ENCODE measurements around the gene LCMT2. TPM values are rescaled to one million over a fixed set of nuclear protein-coding genes. Genes with fewer than 3 reads are reported as not detected.

LCMT2 gene
- polyA plus RNA-seq, 1 donor (not counting 4 experiments of a cell fraction or from before 2014, with no cell fraction given) = 14.0 TPM

DNA sequence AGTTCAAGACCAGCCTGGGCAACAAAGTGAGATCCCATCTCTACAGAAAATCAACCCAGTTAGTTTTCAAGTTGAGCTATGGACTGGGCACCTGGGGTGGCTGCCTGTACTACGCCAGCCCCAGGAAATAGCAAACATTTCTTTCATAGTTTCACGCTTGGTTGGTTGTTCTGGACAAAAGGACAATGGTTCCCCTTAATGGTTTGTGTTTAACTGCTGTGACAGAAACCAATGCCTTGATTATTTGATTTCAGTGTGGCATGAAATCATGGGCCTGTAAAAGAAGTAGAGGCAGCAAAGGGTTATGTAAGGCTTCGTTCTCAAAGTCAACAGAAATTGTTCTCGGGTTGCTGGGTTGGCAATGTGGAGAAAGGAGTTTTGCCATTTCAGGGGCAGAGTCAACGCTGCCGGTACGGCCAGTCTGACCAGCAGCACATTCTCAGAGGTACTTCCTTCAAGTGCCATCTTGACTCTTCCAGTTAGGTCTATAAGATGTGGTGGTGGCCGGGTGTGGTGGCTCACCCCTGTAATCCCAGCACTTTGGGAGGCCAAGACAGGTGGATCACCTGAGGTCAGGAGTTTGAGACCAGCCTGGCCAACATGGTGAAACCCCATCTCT is 12.7 kb downstream of the LCMT2 start:
- Histone ChIP-seq H3K9me3 (ENCODE audit: control insufficient read depth, low read depth, low read length) (no peaks in the 10 kb centered on the region), H4K20me1 (ENCODE audit: control insufficient read depth, extremely low read depth, insufficient read depth, low read length) (no peaks in the 10 kb centered on the region), H3K36me3 (ENCODE audit: control insufficient read depth in 2 of 2, extremely low read depth in 1 of 2, insufficient read depth in 2 of 2, low read length in 2 of 2) (no peaks in the 10 kb centered on the region), H3K4me2 (ENCODE audit: control insufficient read depth, extremely low read depth, insufficient read depth, low read depth, low read length) (no peak overlapping the region), H3K9ac (ENCODE audit: control insufficient read depth, extremely low read depth, insufficient read depth, low read length) (no peak overlapping the region), H3K4me1 (ENCODE audit: control insufficient read depth, extremely low read depth, insufficient read depth, low read length) (no peaks in the 10 kb centered on the region), H3K79me2 (ENCODE audit: control insufficient read depth, insufficient read depth, low read length) (no peaks in the 10 kb centered on the region), H3K4me3 (ENCODE audit: control insufficient read depth in 2 of 3, extremely low read depth in 1 of 3, insufficient read depth in 2 of 3, low read depth in 1 of 3, low read length in 3 of 3) (no peak overlapping the region), H3K27ac (ENCODE audit: control insufficient read depth, insufficient read depth, low read length) (no peak overlapping the region), H3K9me1 (ENCODE audit: control insufficient read depth, extremely low read depth, insufficient read depth, low read length) (no peaks in the 10 kb centered on the region), H2AFZ (ENCODE audit: control insufficient read depth, low read length) (no peak overlapping the region), H3K27me3 (ENCODE audit: control insufficient read depth, extremely low read depth, insufficient read depth, low read length) (peaks cover 10% of the 10 kb centered on the region)
- no peak for DNase-seq (ENCODE audit: low read depth, low spot score)
- FAIRE-seq = no peak
- TF ChIP-seq, protein P1, sequence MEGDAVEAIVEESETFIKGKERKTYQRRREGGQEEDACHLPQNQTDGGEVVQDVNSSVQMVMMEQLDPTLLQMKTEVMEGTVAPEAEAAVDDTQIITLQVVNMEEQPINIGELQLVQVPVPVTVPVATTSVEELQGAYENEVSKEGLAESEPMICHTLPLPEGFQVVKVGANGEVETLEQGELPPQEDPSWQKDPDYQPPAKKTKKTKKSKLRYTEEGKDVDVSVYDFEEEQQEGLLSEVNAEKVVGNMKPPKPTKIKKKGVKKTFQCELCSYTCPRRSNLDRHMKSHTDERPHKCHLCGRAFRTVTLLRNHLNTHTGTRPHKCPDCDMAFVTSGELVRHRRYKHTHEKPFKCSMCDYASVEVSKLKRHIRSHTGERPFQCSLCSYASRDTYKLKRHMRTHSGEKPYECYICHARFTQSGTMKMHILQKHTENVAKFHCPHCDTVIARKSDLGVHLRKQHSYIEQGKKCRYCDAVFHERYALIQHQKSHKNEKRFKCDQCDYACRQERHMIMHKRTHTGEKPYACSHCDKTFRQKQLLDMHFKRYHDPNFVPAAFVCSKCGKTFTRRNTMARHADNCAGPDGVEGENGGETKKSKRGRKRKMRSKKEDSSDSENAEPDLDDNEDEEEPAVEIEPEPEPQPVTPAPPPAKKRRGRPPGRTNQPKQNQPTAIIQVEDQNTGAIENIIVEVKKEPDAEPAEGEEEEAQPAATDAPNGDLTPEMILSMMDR (optimal IDR thresholded peaks at IDR 0.05 in 1 of 3, IDR thresholded peaks at IDR 0.05 in 1 of 3, conservative IDR thresholded peaks at IDR 0.05 in 1 of 3; ENCODE audit: extremely low read depth in 1 of 3, insufficient read depth in 2 of 3, low read length in 3 of 3) = no peak
- no peak for TF ChIP-seq EZH2 (IDR thresholded peaks at IDR 0.05; ENCODE audit: low read length)
- dilution Hi-C loops (cut with MboI; ENCODE audit: extremely low pct_ligation_motif_present, low sequenced_read_pairs) = no loop called here

DNA sequence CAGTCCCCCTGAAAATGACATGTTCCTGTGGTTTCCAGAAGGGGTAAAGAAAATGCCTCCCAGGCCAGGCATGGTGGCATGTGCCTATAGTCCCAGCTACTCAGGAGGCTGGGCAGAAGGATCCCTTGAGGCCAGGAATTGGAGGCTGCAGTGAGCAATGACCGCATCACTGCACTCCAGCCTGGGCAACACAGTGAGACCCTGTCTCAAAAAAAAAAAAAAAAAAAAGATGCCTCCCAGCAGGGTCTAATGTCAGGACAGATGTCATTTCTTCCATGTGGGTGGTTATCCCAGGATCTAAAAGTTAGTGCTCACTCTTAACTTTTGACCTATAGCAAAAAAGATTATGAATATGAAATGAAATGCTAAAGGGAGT is 13.4 kb downstream of the LCMT2 start:
- H4K20me1 ChIP-seq (ENCODE audit: control insufficient read depth, extremely low read depth, insufficient read depth, low read length) = no peaks in the 10 kb centered on the region
- no peak for FAIRE-seq
- H3K4me1 ChIP-seq (ENCODE audit: control insufficient read depth, extremely low read depth, insufficient read depth, low read length) = no peaks in the 10 kb centered on the region
- DNase-seq (ENCODE audit: low read depth, low spot score) = no peak
- H3K27me3 ChIP-seq (ENCODE audit: control insufficient read depth, extremely low read depth, insufficient read depth, low read length) = peaks cover 10% of the 10 kb centered on the region
- no peak overlapping the region for H3K4me2 ChIP-seq (ENCODE audit: control insufficient read depth, extremely low read depth, insufficient read depth, low read depth, low read length)
- H3K4me3 ChIP-seq (ENCODE audit: control insufficient read depth in 2 of 3, extremely low read depth in 1 of 3, insufficient read depth in 2 of 3, low read depth in 1 of 3, low read length in 3 of 3) = no peak overlapping the region
- H2AFZ ChIP-seq (ENCODE audit: control insufficient read depth, low read length) = no peak overlapping the region
- H3K27ac ChIP-seq (ENCODE audit: control insufficient read depth, insufficient read depth, low read length) = no peak overlapping the region
- dilution Hi-C loops (cut with MboI; ENCODE audit: extremely low pct_ligation_motif_present, low sequenced_read_pairs) = no loop called here
- H3K36me3 ChIP-seq (ENCODE audit: control insufficient read depth in 2 of 2, extremely low read depth in 1 of 2, insufficient read depth in 2 of 2, low read length in 2 of 2) = no peaks in the 10 kb centered on the region
- no peaks in the 10 kb centered on the region for H3K9me3 ChIP-seq (ENCODE audit: control insufficient read depth, low read depth, low read length)
- no peak overlapping the region for H3K9ac ChIP-seq (ENCODE audit: control insufficient read depth, extremely low read depth, insufficient read depth, low read length)
- TF ChIP-seq, protein P1 (optimal IDR thresholded peaks at IDR 0.05 in 1 of 3, IDR thresholded peaks at IDR 0.05 in 1 of 3, conservative IDR thresholded peaks at IDR 0.05 in 1 of 3; ENCODE audit: extremely low read depth in 1 of 3, insufficient read depth in 2 of 3, low read length in 3 of 3) = no peak
- no peak for TF ChIP-seq EZH2 (IDR thresholded peaks at IDR 0.05; ENCODE audit: low read length)
- H3K9me1 ChIP-seq (ENCODE audit: control insufficient read depth, extremely low read depth, insufficient read depth, low read length) = no peaks in the 10 kb centered on the region
- H3K79me2 ChIP-seq (ENCODE audit: control insufficient read depth, insufficient read depth, low read length) = no peaks in the 10 kb centered on the region

All from keratinocyte (primary cell).